GM13977 (cell line): ENCODE measurements around the gene TNK2.
A peak's percentile ranks its signal among the peaks of the same experiment; 100 is the strongest.

ENCODE experiments used
- DNase-seq: peaks from one replicate; pipeline ENCODE4 v3.0.0; 2012; ENCODE audit warnings: low spot score
- in situ Hi-C: fragments of 300-500 bp; cut with MboI; formaldehyde crosslinking; loops from one replicate; pipeline ENCODE4 v1.12.0; 2022; ENCODE audit warnings: low sequenced_read_pairs, low pct_unique_long_range_greater_than_20kb, mixed read lengths, inconsistent platforms; ENCODE audit not compliant: unreplicated experiment
- TF ChIP-seq, protein P1 (sequence below): IDR thresholded peaks from 2 replicates; pipeline ENCODE4 v1.5.1; 2012; ENCODE audit warnings: mild to moderate bottlenecking, control low read depth; ENCODE audit not compliant: insufficient read depth; ENCODE audit errors: extremely low read depth, missing control alignments

The TNK2 gene

DNA sequence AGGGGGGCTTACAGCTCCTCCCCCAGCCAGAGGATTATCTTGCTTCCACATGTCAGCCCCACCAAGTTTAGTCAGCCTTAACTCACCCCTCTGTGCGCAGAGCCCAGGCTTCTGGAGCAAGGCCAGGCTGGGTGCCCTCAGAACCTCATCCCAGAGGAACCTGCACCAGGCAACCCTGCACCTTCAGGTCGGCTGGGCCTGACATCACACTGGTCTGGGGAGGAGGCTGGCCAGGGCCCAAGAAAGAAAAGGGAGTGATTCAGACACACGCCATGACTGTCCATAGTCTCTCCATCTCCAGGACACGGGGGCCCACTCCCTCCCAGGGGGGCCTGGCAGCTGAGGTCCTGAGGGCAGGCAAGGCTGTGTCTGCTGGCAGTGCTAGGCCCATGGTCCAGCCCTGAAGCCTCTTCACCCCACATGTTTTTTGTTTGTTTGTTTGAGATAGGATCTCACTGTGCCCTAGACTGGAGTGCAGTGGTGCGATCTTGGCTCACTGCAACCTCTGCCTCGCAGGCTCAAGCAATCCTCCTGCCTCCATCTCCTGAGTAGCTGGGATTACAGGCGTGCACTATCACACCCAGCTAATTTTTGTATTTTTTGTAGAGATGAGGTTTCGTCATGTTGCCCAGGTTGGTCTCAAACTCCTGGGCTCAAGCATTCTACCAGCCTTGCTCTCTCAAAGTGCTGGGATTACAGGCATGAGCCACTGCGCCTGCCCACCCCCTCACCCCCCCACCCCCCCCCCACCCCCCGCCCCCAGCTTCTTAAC is 11.1 kb downstream of the TNK2 start:
- DNase-seq: no peak
- TF ChIP-seq, protein P1, sequence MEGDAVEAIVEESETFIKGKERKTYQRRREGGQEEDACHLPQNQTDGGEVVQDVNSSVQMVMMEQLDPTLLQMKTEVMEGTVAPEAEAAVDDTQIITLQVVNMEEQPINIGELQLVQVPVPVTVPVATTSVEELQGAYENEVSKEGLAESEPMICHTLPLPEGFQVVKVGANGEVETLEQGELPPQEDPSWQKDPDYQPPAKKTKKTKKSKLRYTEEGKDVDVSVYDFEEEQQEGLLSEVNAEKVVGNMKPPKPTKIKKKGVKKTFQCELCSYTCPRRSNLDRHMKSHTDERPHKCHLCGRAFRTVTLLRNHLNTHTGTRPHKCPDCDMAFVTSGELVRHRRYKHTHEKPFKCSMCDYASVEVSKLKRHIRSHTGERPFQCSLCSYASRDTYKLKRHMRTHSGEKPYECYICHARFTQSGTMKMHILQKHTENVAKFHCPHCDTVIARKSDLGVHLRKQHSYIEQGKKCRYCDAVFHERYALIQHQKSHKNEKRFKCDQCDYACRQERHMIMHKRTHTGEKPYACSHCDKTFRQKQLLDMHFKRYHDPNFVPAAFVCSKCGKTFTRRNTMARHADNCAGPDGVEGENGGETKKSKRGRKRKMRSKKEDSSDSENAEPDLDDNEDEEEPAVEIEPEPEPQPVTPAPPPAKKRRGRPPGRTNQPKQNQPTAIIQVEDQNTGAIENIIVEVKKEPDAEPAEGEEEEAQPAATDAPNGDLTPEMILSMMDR: no peak
- in situ Hi-C loops: no loop called here

DNA sequence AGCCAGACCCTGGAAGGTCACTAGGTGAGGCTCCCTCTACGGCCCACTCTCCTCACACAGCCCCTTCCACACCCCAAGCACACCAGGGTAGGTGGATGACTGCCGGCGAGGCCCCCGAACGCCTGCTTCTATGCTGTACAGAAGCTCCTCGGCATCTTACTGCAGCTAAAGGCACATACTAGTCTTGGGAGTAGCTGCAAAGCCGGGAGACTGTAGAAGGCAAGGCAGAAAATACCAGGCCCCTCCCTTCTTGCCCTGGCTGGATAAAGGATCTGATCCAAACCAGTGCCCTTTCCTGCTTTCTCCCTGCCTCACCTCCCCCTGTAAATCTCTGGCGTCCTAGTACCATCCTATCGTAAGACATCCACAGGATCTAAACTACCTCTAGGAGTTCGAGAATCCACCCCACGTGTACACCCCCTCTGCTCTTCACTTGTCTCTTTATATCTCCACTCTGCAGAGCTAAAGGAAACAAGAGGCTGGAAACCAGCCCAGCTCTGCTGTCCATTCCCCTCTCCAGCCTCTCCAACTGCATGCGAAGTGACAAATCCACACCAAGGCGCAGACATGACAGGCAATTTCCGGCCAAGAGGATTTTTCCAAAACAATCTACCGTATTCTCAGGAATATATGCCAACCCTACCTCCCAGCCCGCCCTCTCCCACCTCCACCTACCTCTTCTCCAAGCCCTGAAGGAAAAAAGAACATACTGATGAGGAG is 11.8 kb downstream of the TNK2 start:
- in situ Hi-C loops: no loop called here
- DNase-seq: no peak
- TF ChIP-seq, protein P1: no peak

DNA sequence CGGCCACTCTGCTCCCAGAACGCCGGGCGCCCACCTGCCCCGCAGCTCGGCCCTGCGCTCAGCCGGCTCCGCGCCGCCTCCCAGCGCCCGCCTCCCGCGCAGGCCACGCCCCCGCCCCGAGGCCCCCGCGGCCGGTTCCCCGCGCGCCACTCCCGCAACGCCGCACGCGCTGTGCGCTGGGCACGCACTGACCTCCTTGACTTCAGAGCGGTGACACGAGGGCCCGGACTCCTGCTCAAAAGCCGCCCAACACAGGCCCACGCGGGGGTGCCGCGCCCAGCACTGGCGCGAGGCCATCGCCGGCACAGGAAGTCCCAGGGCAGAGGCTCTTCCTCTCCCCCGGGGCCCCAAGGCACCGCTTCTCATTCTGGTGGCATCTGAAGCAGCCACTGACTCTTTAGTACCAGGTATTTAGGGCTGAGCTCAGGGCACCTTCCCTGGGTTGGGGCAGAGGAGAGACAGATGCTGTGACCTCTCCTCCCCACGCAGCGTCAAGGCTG is 12.4 kb downstream of the TNK2 start:
- TF ChIP-seq, protein P1: no peak
- DNase-seq: peak; percentile 81
- in situ Hi-C loops: no loop called here

DNA sequence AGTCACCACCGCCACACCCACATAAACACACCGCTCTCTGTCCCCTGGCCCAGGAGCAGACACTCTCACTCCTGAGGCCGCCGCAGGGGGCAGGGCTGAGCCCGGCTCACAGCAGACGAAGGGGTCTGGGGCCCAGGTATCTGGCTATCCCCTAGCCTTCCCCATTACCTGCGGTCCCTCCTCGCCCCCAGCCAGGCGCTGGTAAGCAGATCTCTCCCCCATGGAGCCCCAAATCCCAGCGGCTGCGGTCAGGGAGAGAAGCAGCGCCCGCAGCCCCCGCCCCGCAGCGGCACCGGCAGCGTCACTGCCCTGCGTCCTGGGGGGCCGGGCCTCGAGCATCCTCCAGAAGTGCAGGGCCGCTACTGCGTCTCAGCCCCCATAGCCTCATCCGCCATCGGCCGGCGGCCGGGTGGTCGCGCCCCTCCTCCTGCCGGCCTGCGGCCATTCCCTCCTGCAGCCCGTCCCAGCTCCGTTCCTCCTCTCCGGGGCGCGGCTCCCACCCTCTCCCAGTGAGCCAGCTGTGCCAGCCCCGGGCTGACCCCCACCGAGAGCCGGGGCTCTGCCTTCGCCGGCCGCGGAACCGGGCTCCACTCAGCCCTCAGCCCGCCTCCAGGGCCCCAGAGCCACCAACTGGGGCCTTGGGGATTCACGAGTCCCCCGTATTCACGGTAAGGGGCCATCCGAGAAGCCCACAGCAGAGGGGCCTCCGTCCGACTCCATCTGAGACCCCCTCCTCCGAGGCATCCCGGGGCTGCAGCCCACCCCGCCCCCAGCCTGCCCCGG is 13.1 kb downstream of the TNK2 start:
- DNase-seq: peak; percentile 89
- in situ Hi-C loops: no loop called here
- TF ChIP-seq, protein P1: peak; percentile 67

DNA sequence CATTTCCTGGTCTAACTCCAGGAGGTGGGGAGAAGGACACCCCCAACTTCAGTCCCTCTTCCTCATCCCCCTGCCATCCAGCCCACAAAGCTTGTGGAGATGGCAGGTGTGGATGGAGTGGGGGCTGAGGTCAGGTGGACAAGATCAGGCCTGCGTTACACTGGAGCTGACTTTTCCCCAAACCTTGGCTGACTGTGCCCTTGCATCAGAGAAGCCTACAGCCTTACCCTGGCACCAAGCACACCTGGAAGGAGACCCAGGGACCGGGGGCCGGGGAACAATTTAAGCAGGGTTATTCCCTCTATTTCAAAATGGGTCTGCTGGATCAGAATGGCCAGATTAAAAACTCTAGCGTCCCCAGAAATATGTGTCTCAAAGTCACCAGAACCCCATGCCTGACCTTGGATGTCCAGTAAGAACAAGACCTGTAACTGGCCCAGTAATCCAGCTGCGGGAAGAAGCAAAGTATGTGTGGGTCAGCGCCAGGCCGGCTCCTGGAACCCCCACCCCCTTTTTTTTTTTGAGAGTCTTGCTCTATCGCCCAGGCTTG is 14.4 kb downstream of the TNK2 start:
- in situ Hi-C loops: no loop called here
- DNase-seq: no peak
- TF ChIP-seq, protein P1: no peak

DNA sequence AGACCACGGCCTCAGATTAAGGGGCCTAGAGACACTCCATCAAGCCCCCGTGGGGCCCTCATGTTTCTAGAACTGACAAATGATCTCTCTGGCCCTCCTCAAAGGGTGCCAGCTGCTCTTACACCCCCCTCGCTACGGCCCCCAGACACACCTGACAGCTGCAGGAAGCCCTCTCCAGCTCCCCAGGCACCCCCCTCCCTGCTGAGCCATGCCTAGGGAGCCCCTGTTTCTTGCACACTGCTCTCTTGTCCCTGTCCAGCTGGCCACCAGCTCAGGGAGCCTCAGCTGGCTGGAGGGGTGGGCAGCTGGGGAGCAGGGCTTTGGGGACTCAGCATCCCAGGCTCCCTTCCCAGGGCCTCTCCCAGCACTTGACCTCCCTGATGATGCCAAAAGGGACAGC is 14.8 kb downstream of the TNK2 start:
- in situ Hi-C loops: no loop called here
- no peak for DNase-seq
- TF ChIP-seq, protein P1: no peak
